Neural cell (in vitro differentiated cells): ENCODE results near the gene ROBO3. TPM values are rescaled to one million over a fixed set of nuclear protein-coding genes. Genes with fewer than 3 reads are reported as not detected.

Experiments
- H2AFZ ChIP-seq: fragments of 200-600, 300-800 bp; sonication (generic), shearing (Covaris generic); 2 replicates; pipeline ENCODE4 v1.6.0; 2014; ENCODE audit warnings: low read depth, mild to moderate bottlenecking, antibody characterized with exemption, low read length, moderate library complexity
- H3F3A ChIP-seq: fragments of 200-600 bp; shearing (Covaris generic); 2 replicates; pipeline ENCODE4 v1.6.1; 2016; ENCODE audit warnings: mild to moderate bottlenecking, moderate library complexity, mixed read lengths, antibody characterized with exemption, low read length; ENCODE audit not compliant: insufficient read depth, poor library complexity, severe bottlenecking
- H3K27ac ChIP-seq: fragments of 200-600, 300-800 bp; sonication (generic), shearing (Covaris generic); 2 replicates; pipeline ENCODE4 v1.5.1; 2014; ENCODE audit warnings: mild to moderate bottlenecking, low read length, moderate library complexity
- H3K27me3 ChIP-seq: fragments of 300-800, 200-600 bp; sonication (generic), shearing (Covaris generic); 2 replicates; pipeline ENCODE4 v1.6.0; 2014; ENCODE audit warnings: mild to moderate bottlenecking, low read depth, low read length, moderate library complexity; ENCODE audit not compliant: insufficient read depth
- H3K36me3 ChIP-seq: fragments of 300-800, 200-600 bp; sonication (generic), shearing (Covaris generic); 2 replicates; pipeline ENCODE4 v1.5.1; 2014; ENCODE audit warnings: mild to moderate bottlenecking, antibody characterized with exemption, low read length, moderate library complexity; ENCODE audit not compliant: insufficient read depth
- H3K4me2 ChIP-seq: fragments of 300-800, 200-600 bp; sonication (generic), shearing (Covaris generic); 2 replicates; pipeline ENCODE4 v1.6.0; 2014; ENCODE audit warnings: mild to moderate bottlenecking, low read length
- H3K4me3 ChIP-seq: fragments of 300-800, 200-600 bp; sonication (generic), shearing (Covaris generic); 2 replicates; pipeline ENCODE4 v1.5.1; 2014; ENCODE audit warnings: mild to moderate bottlenecking, low read length, moderate library complexity
- H3K79me2 ChIP-seq: fragments of 200-600 bp; shearing (Covaris generic); replicated peaks from 2 replicates; pipeline ENCODE4 v1.6.0; 2014; ENCODE audit warnings: mild to moderate bottlenecking, low read length, moderate library complexity; ENCODE audit not compliant: insufficient read depth
- H3K9ac ChIP-seq: fragments of 300-800, 200-600 bp; sonication (generic), shearing (Covaris generic); 2 replicates; pipeline ENCODE4 v1.6.1; 2016; ENCODE audit warnings: mild to moderate bottlenecking, low read length, mixed read lengths
- H3K9me2 ChIP-seq: fragments of 200-600 bp; shearing (Covaris generic); 2 replicates; pipeline ENCODE4 v1.6.1; 2016; ENCODE audit warnings: mild to moderate bottlenecking, low read length, mixed read lengths; ENCODE audit not compliant: insufficient read depth
- H3K9me3 ChIP-seq: fragments of 200-600, 300-800 bp; sonication (generic), shearing (Covaris generic); 2 replicates; pipeline ENCODE4 v1.6.1; 2016; ENCODE audit warnings: mild to moderate bottlenecking, mixed run types, low read length, moderate library complexity, mixed read lengths
- H4K20me1 ChIP-seq: fragments of 200-600 bp; shearing (Covaris generic); 2 replicates; pipeline ENCODE4 v1.6.1; 2016; ENCODE audit warnings: mild to moderate bottlenecking, mixed run types; ENCODE audit not compliant: insufficient read depth
- CTCF ChIP-seq: fragments of 450-650 bp; IDR thresholded peaks from 2 replicates; pipeline ENCODE4 v1.5.1; 2014; ENCODE audit warnings: antibody characterized with exemption, mild to moderate bottlenecking, moderate library complexity; ENCODE audit not compliant: poor library complexity, severe bottlenecking
- EP300 ChIP-seq: fragments of 450-650 bp; conservative IDR thresholded peaks from 2 replicates; pipeline ENCODE4 v1.6.1; 2014; ENCODE audit warnings: antibody characterized with exemption, mild to moderate bottlenecking, moderate library complexity; ENCODE audit not compliant: poor library complexity, severe bottlenecking
- EZH2 ChIP-seq: fragments of 200-600, 300-800 bp; shearing (Covaris generic), sonication (generic); IDR thresholded peaks from 2 replicates; pipeline ENCODE4 v1.6.1; 2014; ENCODE audit warnings: antibody characterized with exemption, low read length, borderline replicate concordance, mild to moderate bottlenecking; ENCODE audit not compliant: insufficient read depth, poor library complexity, severe bottlenecking
- MXI1 ChIP-seq: fragments of 450-650 bp; conservative IDR thresholded peaks from 2 replicates; pipeline ENCODE4 v1.6.1; 2014; ENCODE audit warnings: antibody characterized with exemption, mild to moderate bottlenecking; ENCODE audit not compliant: poor library complexity, severe bottlenecking
- POLR2AphosphoS5 ChIP-seq: IDR thresholded peaks from 2 replicates; pipeline ENCODE4 v1.6.1; 2012
- RAD21 ChIP-seq: fragments of 450-650 bp; conservative IDR thresholded peaks from 2 replicates; pipeline ENCODE4 v1.6.1; 2014; ENCODE audit warnings: antibody characterized with exemption, mild to moderate bottlenecking, moderate library complexity
- REST ChIP-seq: IDR thresholded peaks from 2 replicates; pipeline ENCODE4 v1.6.1; 2012; ENCODE audit warnings: borderline replicate concordance
- SMC3 ChIP-seq: fragments of 450-650 bp; conservative IDR thresholded peaks from 2 replicates; pipeline ENCODE4 v1.6.1; 2014; ENCODE audit warnings: antibody characterized with exemption, mild to moderate bottlenecking, moderate library complexity; ENCODE audit not compliant: poor library complexity
- TAF1 ChIP-seq: IDR thresholded peaks from 2 replicates; pipeline ENCODE4 v1.6.1; 2012; ENCODE audit warnings: low read depth
- polyA plus RNA-seq: library from polyadenylated mRNA; depleted of rRNA; stranded (reverse); fragments of >200 nt; gene quantifications from 2 replicates; pipeline ENCODE4 v1.2.3, GENCODE V29; 2014

ROBO3 gene
- polyA plus RNA-seq, 1 donor from 2014 or later: 12.8 TPM

GRCh38 chr11:124868331-124869274 is 3.4 kb downstream of the ROBO3 start:
- H3K9ac ChIP-seq: no peak overlapping the region
- H3K4me2 ChIP-seq: no peak overlapping the region
- H3K27ac ChIP-seq: no peak overlapping the region
- H3K36me3 ChIP-seq: no peaks in the 10 kb centered on the region
- H4K20me1 ChIP-seq: no peaks in the 10 kb centered on the region
- H3K4me3 ChIP-seq: peak overlapping the region; percentile 55
- no peaks in the 10 kb centered on the region for H3K79me2 ChIP-seq
- H3K9me3 ChIP-seq: no peaks in the 10 kb centered on the region
- H3F3A ChIP-seq: no peaks in the 10 kb centered on the region
- H2AFZ ChIP-seq: no peak overlapping the region
- peaks cover 89% of the 10 kb centered on the region for H3K27me3 ChIP-seq
- TF ChIP-seq SMC3 (no peak), MXI1 (no peak), EP300 (no peak), EZH2 (no peak), CTCF (peak; percentile 22), TAF1 (no peak), RAD21 (no peak), POLR2AphosphoS5 (no peak), REST (no peak)
- no peaks in the 10 kb centered on the region for H3K9me2 ChIP-seq

- no peak overlapping the region for H3K4me2 ChIP-seq
Observed at GRCh38 chr11:124869331-124869730, 4.1 kb downstream of the ROBO3 start.

More at GRCh38 chr11:124869331-124869730, 4.1 kb downstream of the ROBO3 start:
- Histone ChIP-seq H3K27ac (no peak overlapping the region), H2AFZ (no peak overlapping the region), H3F3A (no peaks in the 10 kb centered on the region), H3K27me3 (peaks cover 84% of the 10 kb centered on the region), H4K20me1 (no peaks in the 10 kb centered on the region), H3K4me3 (peak overlapping the region; percentile 55), H3K9me3 (no peaks in the 10 kb centered on the region), H3K9ac (no peak overlapping the region), H3K36me3 (no peaks in the 10 kb centered on the region), H3K9me2 (no peaks in the 10 kb centered on the region), H3K79me2 (no peaks in the 10 kb centered on the region)
- TF ChIP-seq TAF1 (no peak), RAD21 (no peak), SMC3 (no peak), EP300 (no peak), REST (no peak), EZH2 (no peak), POLR2AphosphoS5 (no peak), MXI1 (no peak), CTCF (no peak)
